ENCODE results near the gene METRNL. TPM values are rescaled to one million over a fixed set of nuclear protein-coding genes. Genes with fewer than 3 reads are reported as not detected.
"Not testable (repeated sequence)": the region's sequence is repeated elsewhere in the genome, so short reads cannot be mapped to it uniquely, and the experiment has no call there.

METRNL gene
- total RNA-seq, 2 experiments from 2014 or later, result 29.5 to 34.8 TPM

DNA sequence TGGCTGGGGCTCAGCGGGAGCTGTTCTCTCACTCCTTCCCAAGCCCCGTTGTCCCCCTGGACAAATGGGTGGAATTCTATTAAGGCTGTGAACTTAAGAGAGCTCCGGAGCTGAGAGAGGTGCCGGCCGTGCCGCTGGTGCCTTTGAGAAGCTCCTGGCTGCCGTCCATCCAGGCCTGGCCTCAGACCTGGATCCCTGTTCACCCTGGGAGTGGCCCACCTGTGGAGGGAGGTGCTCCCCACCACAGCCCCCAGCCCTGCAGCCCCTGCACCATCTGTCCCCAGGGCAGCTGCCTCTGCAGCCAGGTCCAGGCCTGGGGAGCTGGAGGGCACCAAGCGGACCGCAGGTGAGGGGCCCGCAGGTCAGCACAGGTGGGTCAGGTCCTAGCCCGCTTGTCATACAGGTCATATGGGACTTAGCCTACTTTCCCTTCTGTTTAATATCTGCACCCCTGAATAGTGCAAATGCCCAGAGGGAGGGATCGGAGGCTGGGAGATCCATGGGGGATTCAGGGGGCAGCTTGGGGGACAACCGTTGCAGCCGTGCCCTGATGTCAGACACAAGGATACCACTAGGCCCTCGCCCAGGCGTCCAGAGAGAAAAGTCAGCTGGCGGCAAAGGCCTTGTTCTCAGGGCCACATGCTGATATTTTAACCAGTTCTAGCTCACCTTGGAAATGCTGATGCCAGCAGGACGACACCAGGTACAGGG, 15.2 kb upstream of the METRNL start:
- CTCF ChIA-PET, result no interaction called here
- POLR2A ChIA-PET, result no interaction called here

DNA sequence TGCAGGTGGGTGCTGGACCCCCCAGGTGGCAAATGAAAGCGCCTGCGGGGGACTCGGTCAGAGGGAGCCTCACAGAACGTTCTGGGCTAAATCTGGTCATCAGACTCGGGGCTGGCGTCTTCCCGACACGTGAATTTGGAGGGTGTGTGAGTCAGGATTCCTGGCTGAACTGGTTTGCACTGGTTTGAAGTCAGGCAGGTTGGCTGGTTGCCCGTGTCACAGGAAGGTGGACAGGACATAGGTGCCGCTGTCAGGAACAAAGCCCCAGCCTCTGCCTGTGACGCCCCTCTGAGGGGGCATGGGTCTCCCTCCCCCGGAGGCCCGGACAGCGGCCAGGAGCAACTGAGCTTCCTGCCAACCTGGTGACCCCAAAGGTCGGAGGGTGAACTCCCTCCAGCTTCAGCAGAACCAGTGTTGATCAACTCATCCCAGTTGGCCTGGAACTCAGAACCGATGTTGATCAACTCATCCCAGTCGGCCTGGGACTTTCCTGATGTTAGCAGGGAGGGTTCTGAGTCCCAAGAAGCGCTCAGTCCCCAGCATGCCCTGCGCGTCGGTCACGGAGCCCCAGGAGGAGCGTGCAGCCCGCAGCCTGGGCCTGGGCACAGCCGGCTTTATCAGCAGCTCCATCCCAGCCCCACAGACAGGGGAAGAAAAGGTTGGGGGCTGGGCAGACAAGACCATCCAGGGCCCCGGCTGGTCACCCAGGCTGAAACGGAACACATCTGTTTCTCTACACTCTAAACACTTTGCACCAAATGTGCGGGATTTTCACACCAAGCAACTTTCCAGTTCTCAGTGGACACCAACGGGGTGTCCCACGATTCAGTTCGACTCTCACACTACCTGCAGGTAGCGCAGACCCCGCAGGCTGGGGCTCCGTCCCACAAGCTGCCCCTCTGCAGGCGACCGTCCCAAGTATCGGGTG, 14.4 kb upstream of the METRNL start:
- ChIA-PET POLR2A (no interaction called here), CTCF (no interaction called here)

DNA sequence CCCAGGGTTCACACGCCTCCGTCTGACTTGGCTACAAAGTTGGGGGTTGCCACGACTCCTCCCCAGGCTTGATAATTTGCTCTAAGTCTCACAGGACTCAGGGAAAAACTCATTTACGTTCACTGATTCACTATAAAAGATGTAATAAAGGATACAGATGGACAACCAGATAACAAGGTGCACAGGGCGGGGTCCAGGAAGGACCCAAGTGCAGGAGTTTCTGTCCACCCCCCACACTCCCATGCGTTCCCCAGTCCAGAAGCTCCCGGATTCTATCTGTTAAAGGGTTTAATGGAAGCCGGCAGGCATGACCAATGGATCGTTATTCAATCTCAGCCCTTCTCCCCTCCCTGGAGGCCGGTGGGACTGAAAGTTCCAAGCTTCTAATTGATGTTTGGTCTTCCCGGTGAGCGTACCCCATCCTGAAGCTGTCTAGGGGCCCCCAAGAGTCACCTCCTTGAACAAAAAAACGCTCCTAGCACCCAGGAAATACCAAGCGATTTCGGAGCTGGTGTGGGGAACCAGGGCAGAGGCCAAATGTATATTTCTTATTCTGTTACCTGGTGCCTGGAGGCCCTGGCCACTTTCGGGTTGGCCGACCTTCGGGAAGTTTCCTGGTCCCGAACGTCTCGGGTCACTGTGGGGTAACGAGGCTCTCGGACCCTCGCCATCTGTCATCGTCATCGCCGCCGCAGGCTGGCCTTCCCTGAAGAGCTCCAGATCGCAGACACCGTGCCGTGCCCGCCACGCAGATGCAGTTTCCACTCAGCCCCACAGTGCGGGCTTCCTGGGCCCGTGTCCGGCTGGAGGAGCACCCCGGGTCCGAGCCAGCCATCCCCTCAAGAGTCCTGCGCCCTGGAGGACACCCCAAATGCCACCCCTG, 13.5 kb upstream of the METRNL start:
- ChIA-PET CTCF (no interaction called here), POLR2A (no interaction called here)

DNA sequence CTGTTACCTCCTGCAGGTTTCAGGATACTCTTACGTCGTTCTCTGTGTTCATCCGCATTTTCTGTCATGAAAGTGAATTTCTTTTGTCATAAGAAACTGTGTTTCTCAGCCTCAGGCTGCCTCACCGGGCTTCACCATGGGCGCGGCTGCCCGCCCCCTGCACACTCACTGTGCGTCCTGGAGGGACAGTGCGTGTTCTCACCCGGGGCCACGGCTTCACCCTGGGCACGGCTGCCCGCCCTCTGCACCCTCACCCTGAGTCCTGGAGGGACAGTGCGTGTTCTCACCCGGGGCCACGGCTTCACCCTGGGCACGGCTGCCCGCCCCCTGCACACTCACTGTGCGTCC, 12.9 kb upstream of the METRNL start:
- POLR2A ChIA-PET, CTCF ChIA-PET: not testable (repeated sequence)

DNA sequence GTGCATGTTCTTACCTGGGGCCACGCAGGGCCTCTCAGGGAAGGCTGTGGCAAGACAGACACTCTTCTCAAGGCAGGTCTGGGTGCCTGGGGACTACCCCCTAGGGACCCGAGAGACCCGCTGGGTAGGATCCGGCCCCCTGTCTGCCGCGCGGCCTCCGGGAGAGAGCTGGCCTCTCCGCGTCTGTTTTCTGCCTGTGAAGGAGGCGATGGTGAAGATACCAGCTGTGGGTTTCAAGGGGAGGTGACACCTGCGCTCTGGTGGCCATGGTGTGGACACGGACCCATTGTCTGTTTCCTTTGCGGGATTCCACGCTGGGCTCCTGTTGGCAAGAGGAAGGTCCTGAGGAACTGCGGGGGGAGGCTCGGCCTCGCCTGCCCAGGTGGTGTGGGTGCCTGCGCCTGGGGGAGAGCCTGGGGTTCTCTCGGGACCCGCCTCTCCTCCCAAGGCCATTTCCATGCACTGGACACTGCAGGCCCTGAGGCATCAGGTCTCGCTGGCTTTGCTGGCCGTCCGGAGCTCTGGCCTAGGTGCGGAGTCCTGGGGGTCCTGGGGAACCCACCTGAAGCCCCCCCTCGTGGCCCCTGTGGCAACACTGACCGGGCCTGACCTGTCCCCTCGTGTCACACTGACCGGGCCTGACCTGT, 12.2 kb upstream of the METRNL start:
- POLR2A ChIA-PET, result no interaction called here
- CTCF ChIA-PET, result no interaction called here

DNA sequence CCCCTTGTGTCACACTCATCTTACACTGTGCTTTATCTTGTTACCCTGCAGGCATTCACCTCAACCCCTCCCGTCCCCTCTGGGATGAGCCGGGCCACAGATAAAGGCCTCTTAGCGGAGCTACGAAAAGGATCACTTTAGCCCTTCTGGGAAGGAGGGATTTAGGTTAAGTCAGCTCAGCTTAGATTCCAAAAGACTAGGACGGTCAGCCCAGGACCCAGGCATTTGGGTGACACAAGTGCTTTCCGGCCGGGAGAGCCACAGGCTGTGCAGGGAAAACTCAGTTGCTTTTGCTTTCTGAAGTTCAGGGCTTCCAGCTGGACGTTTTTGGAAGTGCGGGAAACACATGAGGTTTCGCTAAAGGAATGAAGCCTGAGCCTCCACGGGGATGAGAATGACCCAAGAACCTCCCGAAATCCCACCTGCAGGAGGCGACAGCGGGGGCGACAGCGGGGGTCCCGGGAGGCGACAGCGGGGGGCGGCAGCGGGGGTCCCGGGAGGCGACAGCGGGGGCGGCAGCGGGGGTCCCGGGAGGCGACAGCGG, 11.6 kb upstream of the METRNL start:
- ChIA-PET CTCF (no interaction called here), POLR2A (no interaction called here)

DNA sequence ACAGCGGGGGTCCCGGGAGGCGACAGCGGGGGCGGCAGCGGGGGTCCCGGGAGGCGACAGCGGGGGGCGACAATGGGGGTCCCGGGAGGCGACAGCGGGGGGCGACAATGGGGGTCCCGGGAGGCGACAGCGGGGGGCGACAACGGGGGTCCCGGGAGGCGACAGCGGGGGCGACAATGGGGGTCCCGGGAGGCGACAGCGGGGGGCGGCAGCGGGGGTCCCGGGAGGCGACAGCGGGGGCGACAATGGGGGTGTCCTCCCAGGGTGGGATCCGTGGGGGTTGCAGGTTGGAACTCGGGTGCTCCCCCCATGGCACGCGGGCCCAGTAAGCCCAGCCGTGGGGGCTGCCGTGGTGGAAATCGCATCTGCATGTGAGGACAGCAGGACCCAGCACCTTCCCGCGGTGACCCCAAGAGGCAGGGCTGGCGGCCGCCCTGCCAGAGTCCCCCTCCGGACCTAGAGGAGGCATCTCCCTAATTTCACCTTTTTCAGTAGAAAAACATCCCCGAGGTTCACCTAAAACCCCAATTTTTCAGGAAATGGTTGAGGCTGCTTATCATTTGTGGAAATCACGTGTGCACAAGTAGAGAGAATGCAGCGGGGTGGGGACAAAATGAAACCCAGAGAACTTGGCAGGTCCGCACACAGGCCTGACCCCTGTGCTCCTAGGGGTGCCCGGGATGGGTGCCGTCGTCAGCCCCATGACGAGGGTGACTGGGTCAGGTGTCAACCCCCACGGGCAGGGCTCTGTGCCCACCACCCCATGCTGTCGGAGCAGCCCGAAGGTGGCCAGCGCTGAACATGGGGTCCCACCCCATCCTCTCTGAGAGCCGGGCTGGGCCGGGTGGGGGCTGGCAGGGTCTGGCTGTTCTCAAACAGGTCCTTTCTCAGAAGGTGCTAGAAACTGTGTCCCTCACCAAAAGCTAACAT, 10.5 kb upstream of the METRNL start:
- ChIA-PET CTCF (no interaction called here), POLR2A (no interaction called here)

DNA sequence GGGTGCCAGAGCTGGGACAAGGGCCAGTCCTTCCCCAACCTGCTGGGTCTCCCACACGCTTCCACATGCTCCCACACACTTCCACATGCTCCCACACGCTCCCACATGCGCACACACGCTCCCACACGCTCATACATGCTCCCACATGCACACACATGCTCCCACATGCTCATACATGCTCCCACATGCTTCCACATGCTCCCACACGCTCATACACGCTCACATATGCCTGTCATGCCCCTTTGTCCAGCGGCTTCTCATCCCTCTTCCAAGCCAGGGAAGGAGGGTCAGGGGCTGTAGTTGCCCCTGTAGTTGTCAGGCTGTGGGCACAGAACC, 9.9 kb upstream of the METRNL start:
- ChIA-PET POLR2A (no interaction called here), CTCF (no interaction called here)

DNA sequence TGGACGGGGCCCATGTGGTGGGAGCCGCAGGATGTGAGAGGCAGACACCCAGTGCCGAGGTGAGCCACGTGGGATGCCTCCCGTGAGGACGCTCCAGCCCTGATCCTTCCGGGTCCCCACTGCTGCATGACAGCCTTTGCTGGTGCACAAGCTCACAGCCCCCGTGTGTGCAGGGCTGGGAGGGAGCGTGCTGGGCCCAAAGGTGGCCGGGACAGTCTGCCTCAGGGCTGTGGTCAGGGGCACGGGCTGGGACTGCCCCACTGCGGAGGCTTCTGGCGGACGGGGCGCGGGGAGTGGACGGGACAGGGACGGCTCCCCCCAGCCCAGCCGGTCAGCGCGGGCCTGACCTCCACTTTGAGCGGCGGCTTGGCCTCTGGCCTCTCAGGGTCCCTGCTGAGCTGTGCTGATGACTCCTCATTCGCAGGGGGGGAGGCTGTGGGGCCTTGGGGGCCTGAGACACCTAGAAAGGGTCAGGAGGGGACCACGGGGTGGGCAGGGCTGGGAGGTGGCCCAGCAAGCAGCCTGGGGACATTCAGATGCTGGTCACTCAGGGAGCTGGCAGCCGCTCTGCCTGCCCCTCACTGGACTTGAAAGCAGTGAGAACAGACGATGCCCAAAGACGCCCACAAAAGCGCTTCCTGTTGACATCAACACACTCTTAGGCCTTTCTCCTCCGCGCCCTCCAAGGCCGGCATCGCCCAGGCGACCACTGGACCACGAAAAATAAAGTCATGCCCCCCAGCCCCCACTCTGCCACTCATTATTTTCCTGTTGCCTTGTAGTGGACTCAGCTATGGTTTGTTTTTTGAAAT, 9.3 kb upstream of the METRNL start:
- POLR2A ChIA-PET, result no interaction called here
- CTCF ChIA-PET, result no interaction called here

DNA sequence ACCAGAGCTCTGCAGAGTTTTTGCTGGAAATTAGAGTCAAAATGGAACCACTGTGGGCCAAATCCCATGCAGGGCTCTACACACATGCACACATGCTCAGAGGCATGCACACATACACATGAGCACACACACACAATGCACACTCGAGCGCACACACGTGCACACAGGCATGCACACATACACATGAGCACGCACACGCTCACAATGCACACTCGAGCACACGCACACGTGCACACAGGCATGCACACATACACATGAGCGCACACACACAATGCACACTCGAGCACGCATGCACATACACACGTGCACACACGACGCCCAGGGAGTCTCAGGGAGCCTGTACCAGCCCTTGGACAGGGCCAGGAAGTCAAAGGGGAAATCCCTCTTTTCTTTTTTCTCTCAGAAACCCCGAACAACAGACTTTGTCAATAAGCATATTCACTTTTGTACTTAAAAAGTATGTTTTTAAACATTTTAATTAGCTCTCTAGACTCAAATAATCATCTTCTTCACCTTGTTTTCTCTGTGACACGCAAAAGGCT, 8.5 kb upstream of the METRNL start:
- ChIA-PET CTCF (no interaction called here), POLR2A (no interaction called here)

DNA sequence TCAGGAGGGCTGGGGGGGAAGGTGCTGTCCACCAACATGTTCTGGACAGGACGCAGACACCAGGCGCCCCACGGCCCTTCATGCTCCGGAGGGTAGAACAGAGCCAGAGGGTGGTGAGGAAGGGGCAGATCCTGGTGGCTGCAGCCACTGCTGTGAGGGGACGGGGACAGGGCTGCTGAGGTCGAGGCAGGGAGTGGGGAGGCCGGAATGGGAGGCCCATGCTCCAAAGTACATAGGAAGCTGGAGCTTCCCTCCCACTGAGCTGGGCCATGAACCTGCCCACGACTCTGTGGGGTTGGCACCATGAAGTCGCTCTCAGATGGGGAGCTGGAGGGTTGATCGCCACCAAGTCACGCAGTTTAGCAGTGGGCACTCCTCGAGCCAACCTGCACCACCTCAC, 8.0 kb upstream of the METRNL start:
- POLR2A ChIA-PET, result no interaction called here
- CTCF ChIA-PET, result no interaction called here

DNA sequence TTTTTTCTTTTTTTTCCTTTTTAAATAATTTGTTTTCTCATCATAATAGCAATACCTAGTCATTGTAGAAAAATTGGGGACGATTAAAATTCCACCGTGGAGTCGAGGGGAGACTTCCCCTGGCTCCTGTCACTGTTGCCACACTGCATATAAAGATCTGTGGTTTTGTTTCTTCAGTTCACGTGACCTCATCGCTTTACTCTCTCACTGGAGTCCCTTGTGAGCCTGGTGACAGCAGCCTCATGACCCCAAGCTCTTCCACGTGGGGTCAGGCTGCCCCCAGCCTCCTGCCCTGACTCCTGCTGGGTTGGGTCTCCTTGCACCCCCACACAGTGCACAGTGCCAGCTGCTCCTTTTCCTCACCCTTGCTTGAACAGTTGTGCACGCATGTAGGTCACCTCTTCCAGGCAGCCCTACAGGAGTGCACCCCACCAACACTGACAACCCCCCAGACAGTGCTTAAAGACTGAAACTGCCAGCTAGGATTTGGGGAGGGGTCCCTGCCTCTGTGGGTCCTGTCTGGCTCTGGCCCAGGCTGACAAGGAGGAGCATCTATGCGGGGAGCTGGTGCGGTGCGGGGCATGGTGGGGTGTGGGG, 7.3 kb upstream of the METRNL start:
- ChIA-PET CTCF (no interaction called here), POLR2A (no interaction called here)

DNA sequence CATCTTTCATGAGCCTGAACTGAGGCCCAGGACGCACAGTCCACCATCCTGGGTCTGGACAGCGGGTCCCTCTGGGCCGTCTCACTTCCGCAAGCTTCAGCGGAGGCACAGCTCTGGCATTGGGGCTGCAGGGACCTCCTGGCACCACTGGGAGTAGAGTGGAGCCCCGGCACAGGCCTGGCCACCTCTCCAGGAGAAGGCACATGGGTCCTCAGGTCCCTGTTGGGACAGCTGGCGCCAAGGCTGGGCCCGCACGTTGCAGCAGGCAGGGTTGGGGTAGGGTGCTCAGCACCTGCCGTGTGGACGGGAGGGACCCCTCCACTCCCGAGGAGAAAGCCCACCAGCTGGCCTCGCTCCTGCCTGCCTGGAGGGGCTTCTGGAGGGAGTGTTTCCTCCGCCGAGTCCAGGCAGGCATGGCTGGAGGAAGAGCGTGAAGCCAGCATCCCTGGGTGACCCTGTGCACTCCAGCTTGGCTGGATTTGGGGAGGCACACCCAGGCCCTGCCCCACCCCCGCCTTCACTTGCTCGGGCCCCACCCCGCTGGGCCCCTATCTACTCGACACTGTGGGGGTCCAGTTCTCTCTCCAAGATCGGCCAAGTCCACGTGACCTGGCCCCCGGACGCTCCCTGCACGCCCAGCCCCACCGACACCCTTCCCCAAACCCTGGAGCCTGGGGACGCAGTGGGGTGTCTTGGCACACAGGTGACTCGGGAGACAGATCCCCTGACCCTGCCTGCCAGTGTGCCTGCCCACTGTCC, 6.6 kb upstream of the METRNL start:
- ChIA-PET POLR2A (no interaction called here), CTCF (no interaction called here)

DNA sequence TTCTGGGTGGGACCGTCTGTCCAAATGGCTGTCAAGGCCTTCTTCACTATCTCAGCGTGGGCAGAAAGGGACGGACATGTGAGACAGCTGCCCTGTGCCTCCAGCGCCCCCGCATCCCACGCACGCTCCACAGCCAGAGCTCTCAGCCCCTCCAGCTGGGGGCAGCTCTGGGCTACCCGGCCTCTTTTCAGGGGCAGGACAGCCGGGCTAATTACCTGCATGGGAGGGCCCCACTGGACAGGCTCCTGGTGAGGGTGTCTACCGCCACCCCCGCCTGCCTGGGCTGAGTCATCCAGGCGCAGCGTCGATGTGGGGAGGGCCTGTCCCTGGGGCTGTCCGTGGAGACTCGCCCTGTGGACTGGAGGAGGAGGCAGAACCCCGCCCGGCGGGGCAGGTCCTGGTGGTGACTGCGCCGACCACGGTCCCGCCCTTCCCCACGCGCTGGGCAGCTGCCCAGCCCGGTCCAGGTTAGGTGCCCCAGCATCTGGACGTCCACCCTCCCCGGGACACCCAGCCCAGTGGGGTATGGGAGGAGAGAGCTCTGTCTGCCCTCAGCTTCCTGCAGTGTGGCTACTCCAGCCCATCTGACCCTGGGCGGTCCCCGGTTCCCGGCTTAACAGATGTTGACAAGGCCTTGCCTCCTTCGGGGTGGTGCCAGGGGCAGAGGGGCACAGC, 5.9 kb upstream of the METRNL start:
- ChIA-PET POLR2A (no interaction called here), CTCF (no interaction called here)

DNA sequence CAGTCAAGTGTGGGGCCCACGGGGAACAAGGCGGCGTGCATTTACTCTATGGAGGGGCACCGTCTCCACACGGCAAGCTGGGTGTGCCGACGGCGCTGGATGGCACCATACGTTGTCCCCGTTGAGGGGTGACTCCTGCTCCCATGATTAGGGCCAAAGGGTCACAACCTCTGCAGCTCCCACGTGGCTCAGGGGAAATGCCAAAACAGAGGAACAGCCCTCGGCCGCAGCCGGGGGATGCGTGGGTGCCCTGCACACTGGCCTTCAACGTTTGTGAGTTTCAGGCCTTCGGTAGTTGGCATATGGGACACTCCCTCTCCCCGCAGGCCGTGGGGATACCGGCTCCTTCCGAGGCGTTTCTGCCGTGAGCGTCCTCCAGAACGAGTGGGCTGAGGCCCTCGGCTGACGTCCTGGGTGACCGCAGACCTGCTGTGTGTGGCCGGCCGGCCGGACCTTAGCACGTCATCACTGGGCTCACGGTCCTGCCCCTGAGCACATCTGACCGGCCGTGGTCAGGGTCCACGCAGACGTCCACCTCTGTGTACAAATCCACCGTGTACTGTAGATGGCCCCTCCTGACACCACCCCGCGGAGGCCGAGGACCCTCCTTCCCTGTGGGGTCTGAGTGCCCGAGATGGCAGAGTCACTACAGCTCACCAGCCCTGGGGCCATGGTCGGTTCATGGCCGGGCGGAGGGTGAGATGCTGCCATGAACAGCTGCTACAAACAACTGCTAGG, 4.8 kb upstream of the METRNL start:
- ChIA-PET CTCF (no interaction called here), POLR2A (no interaction called here)
